Measurements from ENCODE around the gene AGAP1.

GRCh38 chr2:235567842-235568241 is 74.0 kb downstream of the AGAP1 start:
- TF ChIP-seq CTCF (IDR thresholded peaks at IDR 0.05) (no peak), POLR2AphosphoS5 (IDR thresholded peaks at IDR 0.05) (no peak)
